T-helper 2 cell (primary cell): ENCODE results near the gene TRIO.

Experiments used
- DNase-seq, 5 experiments: peaks; one replicate each; pipeline versions ENCODE4 v3.0.0 to v3.0.0-alpha.2; 2012 to 2022

TRIO gene

DNA sequence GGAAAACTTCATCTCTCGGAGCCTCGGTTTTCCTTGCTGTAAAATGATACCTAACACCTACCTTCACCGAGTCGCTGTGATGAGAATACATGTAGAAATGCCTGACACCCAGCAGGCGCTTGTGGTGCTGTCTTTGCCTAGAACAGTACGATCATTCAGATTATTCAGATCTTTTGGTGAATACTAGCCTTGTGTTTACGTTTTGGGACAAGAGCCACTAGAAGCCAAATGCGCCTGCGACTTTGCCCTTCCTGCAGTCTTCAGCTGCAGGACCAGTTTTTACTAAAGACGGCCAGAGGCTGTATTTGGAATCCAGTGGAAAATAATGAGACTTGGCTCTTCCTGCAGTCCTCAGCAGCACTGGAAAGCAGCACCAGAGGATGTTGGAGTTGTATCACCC, 189.6 kb downstream of the TRIO start:
- DNase-seq = no peak

DNA sequence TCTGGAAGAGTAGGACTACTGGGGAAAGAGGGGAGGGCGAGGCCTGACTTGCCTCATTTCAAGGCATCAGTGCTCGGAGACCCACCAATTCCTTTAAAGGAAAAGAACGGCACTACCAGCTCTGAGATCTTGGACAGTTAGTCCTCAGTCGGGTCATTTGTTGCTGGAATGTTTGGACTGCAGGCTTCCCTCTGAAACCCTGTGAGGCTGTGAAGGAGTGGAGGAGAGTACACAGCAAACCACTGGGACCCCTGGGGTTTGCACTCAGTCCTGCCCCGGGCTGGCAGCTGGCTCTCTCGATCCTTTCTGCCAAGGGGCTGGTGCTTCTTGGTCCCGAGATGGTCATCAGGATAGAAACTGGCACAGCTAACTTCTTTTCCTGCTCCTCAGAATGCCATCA, 194.5 kb downstream of the TRIO start:
- DNase-seq = no peak

DNA sequence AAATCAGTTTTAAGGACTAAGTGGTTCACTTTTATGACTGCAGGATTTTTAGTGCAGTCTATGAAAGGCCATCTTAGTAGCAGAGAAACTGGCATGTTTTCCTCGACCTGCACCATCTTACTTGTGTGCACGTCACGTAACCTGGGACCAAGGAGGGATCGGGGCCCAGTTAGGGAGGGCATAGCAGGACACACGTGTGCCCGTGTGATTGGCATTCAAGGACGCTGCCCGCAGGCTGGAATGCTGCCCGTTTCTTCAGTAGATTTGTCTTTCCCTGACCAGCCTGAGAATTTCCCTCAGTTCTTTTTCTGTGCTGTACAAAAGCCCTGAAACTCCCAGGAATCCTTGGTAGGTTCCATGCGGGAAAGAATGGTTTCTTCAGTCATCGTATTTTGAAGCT, 196.3 kb downstream of the TRIO start:
- DNase-seq = no peak

DNA sequence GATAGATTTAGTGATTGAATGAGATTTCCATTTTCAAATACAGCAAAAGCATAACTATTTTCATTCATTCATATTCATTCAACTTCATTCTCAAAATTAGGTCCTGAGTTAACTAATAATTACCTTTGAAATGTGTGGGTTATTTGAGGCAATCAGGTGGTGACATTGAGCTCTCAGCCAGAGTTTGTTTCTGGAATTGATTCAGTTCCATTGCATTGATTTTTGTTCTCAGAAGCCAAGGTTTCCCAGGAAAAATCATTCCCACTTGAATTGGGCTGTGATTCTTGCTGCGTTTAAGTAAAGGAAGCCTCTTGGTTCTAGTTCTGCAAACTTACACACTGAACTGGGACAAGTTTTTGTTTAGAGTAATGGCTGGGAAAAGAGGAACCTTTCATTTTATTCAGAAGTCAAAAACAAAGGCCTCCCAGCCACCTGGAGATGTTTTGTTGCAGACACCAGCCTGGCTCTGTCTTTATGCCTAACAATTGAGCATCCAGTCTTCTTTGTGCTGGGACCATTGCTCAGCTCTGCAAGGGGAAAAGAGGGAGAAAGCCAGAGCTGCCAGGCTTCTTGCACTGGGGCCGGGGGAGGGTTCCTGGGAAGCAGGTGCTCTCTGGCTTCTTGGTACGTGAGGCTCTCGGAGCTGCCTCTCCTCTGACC, 198.6 kb downstream of the TRIO start:
- DNase-seq = no peak

DNA sequence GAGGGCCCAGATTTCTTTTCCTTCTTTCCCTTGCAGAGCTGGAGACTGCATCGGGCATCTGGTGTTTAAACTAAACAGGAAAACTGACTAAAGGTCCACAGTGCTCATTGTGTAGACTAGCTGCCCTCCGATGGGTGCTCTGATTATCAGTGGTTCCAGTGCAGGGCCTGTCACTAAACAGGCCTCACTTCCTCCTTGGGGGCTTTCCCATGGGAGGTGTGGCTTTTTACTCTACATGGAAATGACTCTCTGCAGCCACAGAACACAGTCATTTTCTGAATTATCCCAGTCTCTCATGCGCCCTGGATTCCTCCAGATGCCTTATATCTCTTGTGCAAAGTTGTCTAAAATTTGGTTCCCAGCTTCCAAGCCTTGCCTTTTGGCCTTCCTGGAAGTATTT, 199.2 kb downstream of the TRIO start:
- no peak for DNase-seq

DNA sequence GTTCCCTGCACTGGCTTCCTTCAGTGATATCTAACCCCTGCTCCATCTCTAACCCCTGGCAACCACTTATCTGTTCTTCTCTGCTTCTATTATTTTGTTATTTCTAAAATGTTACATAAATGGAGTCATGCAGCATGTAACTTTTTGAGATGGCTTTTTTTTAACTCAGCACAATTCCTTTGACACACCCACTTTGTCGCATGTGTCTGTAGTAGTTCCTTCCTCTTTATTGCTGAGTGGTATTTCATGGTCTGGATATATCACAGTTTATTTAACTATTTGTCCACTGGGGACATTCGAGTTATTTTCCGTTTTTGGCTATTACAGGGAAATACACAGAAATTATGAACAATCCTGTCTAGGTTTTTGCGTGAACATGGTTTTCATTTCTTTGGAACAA, 200.2 kb downstream of the TRIO start:
- no peak for DNase-seq

DNA sequence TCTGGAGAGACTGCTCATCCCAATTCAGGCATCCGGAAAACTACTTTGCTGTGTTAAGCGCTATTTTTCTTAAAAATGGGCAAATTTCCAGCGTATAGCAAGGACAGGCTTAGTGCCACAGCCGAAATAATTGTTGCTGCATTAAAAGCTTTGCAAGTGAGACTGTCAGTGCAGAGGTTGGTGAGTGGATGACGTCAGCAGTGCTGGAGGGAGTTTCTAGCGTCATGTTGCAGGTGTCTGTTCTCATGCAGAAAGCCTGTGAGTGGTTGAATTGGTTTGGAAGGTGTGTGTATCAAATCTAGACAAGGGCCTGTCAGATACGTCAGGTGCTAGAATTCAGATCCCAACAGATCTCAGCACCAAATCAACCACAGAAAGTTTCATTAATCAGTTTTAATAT, 204.4 kb downstream of the TRIO start:
- no peak for DNase-seq

- DNase-seq = no peak
These were observed 205.0 kb downstream of the TRIO start for GRCh38 chr5:14348142-14348541.

GRCh38 chr5:14349029-14349428, 205.9 kb downstream of the TRIO start:
- DNase-seq = no peak

GRCh38 chr5:14351086-14351661, 208.0 kb downstream of the TRIO start:
- no peak for DNase-seq

- peak; percentile 21 to 64 (median 28) for DNase-seq
These were observed 208.9 kb downstream of the TRIO start for GRCh38 chr5:14351845-14352712.

- peak in 1 of 5 experiments; percentile 24 for DNase-seq
These were observed 210.8 kb downstream of the TRIO start for GRCh38 chr5:14353726-14354474.

DNA sequence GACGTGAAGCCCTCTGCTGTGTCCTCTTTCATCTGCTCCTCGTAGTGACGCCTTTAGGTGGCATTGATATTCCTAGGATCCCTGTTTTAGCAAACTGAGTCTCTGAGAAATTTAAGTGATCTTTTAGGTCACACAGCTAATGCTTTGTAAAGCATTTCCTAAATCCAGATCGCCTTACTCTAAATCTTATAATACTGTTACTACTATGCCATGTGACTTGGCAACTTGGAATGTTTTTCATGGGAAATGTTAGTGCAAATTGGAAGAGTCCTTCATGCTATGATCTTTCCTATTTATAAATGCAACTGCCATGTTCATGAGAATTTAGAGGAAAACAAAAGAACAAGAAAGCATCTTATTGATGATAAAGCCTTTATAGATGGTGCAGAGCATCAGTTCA, 212.2 kb downstream of the TRIO start:
- no peak for DNase-seq

- no peak for DNase-seq
These were observed 213.2 kb downstream of the TRIO start for GRCh38 chr5:14356305-14356704.

DNA sequence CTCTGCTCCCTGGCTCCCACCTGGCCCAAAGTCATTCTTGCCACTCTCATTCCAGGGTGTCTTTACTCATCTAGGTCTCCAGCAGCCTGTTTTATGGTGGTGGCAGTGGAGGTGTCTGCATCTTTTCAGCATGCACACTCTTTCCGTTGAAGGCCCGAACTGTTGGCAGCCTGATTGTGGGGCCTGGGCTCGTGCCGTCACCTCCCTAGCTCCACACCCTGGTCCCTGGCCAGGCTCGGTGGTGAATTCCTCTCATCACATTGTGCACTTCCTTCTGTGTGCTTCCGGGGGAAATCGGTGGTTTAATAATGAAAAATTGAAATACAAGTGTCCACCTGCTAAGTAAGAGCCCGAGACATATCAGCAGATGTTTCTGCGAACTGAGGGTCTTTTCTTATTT, 214.3 kb downstream of the TRIO start:
- no peak for DNase-seq

DNA sequence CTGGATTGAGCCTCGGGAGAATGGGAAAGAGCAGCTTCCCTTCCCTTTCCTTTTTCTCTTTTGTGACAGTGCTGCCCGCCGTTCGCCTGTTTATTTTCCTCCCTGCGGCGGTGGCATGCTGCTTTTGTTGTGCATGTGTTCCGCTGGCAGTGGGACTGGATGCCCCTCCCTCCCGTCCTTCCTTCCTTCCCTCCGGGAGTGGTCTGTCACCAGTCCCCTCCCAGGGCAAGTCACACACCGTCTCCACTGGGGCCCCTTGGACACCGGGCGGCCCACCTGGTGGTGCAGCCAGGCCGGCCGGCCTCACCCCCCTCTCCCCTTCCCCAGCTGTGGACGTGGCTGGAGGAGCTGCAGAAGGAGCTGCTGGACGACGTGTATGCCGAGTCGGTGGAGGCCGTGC, 214.7 kb downstream of the TRIO start:
- DNase-seq = no peak

DNA sequence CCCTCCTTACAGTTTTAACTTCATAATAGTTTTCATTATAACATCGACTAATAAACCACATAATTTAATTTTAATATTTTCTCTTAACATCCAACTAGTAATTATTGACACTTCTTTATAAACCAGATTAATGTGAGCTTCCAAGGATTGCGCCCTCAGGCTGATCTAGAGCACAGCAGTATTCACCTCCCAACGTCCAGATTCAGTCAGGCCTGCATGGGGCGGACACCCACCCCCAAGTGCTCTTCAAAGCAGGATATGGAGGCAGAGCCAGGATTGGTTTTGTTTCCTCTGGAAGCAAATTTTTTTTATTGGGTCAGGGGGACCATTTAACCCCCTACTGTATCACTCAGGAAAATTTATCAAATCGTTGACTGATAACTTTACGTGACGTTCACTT, 215.4 kb downstream of the TRIO start:
- no peak for DNase-seq

GRCh38 chr5:14359069-14360043, 216.2 kb downstream of the TRIO start:
- DNase-seq = no peak

GRCh38 chr5:14362491-14362890, 219.3 kb downstream of the TRIO start:
- DNase-seq = no peak

- DNase-seq = peak in 1 of 5 experiments; percentile 50
These were observed 221.0 kb downstream of the TRIO start for GRCh38 chr5:14364096-14364495.

DNA sequence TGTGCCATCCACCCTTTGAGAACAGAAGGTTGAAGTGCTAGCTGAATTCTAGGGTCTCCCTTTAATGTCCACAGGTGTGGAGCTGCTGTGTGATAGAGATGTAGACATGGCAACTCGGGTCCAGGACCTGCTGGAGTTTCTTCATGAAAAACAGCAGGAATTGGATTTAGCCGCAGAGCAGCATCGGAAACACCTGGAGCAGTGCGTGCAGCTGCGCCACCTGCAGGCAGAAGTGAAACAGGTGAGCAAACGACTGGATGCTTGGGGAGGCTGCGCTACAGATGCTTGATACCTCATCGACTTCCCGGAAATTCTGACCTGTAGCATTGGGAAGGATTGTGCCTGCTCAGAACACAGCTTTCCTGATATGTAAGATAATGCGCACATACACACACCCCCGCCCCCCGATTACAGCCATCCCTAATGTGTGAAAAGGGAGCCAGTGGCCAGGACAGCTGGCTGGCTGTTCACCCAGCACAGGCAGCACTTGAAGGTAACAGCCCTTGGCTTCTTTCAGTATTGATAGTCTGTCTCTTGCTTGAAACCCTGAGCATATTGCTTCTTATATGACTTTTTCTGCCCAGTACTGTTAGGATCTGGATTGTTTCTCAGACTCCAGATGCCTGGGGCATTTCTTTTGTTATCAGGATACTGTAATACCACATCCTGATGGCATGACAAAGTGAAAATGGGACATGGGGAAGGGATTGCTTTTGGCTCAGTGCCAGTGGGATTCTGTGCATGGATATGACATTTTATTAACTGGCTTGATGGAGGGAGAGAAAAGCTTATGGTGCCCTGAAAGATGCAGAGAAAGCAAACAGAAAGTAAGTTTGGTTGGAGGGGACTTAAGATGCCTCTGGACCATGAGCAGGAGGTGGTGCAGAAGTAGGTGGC, 221.7 kb downstream of the TRIO start:
- peak in 1 of 5 experiments; percentile 30 for DNase-seq
